ENCODE data around the gene KCNMB2. TPM values are rescaled to one million over a fixed set of nuclear protein-coding genes. Genes with fewer than 3 reads are reported as not detected.
A peak's percentile ranks its signal among the peaks of the same experiment; 100 is the strongest.

KCNMB2 gene
- total RNA-seq, 1 donor from 2014 or later: 0.56 TPM

GRCh38 chr3:178707311-178708031 lies 171.2 kb downstream of the KCNMB2 start:
- H3K27ac ChIP-seq: no peak overlapping the region
- no peaks in the 10 kb centered on the region for H3K4me1 ChIP-seq
- no peaks in the 10 kb centered on the region for H3K36me3 ChIP-seq
- H3K27me3 ChIP-seq (ENCODE audit: low read depth): no peaks in the 10 kb centered on the region
- DNase-seq (no peak), ATAC-seq (no peak)
- H3K4me3 ChIP-seq: no peak overlapping the region
- TF ChIP-seq CTCF (IDR thresholded peaks at IDR 0.05): no peak
- H3K9me3 ChIP-seq: no peaks in the 10 kb centered on the region
- intact Hi-C loops (cut with DNase I): no loop called here

DNA sequence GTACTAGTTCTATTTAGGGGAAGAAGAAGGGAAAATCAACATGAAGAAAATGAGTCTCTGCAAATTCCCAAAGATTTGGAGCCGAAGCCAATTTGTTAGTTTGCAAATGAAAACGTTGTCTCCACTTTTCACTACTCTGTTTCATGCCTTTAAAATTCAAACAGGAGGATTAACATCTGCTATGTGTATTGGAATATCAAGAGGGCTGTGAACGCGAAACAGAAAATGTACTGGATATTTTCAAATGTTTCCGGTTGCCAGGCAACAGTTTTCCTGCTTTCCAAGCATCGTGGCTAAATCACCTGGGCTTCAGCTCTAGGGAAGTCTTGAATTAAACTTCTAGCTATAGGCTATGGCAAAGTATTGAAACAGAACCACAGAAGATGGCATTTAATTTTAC lies 172.8 kb downstream of the KCNMB2 start:
- no peak overlapping the region for H3K27ac ChIP-seq
- H3K4me1 ChIP-seq: no peaks in the 10 kb centered on the region
- H3K4me3 ChIP-seq: no peak overlapping the region
- no peaks in the 10 kb centered on the region for H3K36me3 ChIP-seq
- H3K9me3 ChIP-seq: no peaks in the 10 kb centered on the region
- no peak for TF ChIP-seq CTCF (IDR thresholded peaks at IDR 0.05)
- ATAC-seq (no peak), DNase-seq (no peak)
- intact Hi-C loops (cut with DNase I): no loop called here
- no peaks in the 10 kb centered on the region for H3K27me3 ChIP-seq (ENCODE audit: low read depth)

DNA sequence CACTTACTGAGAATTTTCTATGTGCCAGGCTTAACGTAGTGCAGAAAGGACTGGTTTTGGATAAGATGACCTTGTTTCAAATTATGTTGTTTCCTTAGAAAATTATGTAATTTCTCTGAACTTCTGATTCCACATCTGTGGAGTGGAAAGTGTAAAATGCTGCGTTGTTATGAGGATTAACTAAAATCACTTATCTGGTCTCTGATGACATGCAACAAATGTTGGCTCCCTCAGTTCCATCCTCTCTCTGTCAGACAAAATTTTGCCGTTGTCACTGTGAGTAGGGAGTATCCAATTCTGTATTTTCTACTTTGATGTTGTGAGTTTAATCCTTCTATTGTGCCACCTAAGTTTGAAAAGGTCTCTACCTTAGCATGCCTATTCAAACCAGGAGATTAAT lies 175.5 kb downstream of the KCNMB2 start:
- no peaks in the 10 kb centered on the region for H3K27me3 ChIP-seq (ENCODE audit: low read depth)
- TF ChIP-seq CTCF (IDR thresholded peaks at IDR 0.05): no peak
- H3K36me3 ChIP-seq: no peaks in the 10 kb centered on the region
- no peaks in the 10 kb centered on the region for H3K9me3 ChIP-seq
- H3K4me3 ChIP-seq: no peak overlapping the region
- H3K27ac ChIP-seq: no peak overlapping the region
- DNase-seq: no peak
- intact Hi-C loops (cut with DNase I): no loop called here
- no peak for ATAC-seq
- no peaks in the 10 kb centered on the region for H3K4me1 ChIP-seq

- no peaks in the 10 kb centered on the region for H3K36me3 ChIP-seq
- H3K9me3 ChIP-seq: no peaks in the 10 kb centered on the region
- no peaks in the 10 kb centered on the region for H3K27me3 ChIP-seq (ENCODE audit: low read depth)
- H3K4me3 ChIP-seq: no peak overlapping the region
- TF ChIP-seq CTCF (IDR thresholded peaks at IDR 0.05): no peak
- DNase-seq: no peak
- no peak overlapping the region for H3K27ac ChIP-seq
- intact Hi-C loops (cut with DNase I): no loop called here
- H3K4me1 ChIP-seq: no peaks in the 10 kb centered on the region
- ATAC-seq: peak; percentile 20 to 68
Measured at GRCh38 chr3:178712247-178712646, 176.0 kb downstream of the KCNMB2 start.

- Histone ChIP-seq H3K9me3 (no peaks in the 10 kb centered on the region), H3K4me1 (no peaks in the 10 kb centered on the region), H3K4me3 (no peak overlapping the region), H3K27ac (no peak overlapping the region), H3K36me3 (no peaks in the 10 kb centered on the region), H3K27me3 (ENCODE audit: low read depth) (no peaks in the 10 kb centered on the region)
- ATAC-seq: no peak
- intact Hi-C loops (cut with DNase I): no loop called here
- no peak for DNase-seq
- TF ChIP-seq CTCF (IDR thresholded peaks at IDR 0.05): no peak
Measured at GRCh38 chr3:178714925-178715832, 178.9 kb downstream of the KCNMB2 start.

All from lower lobe of right lung (tissue), 2 donors.